Pons (tissue), 1 donor: ENCODE measurements around the gene KCNJ16.
"Not testable (repeated sequence)": the region's sequence is repeated elsewhere in the genome, so short reads cannot be mapped to it uniquely, and the experiment has no call there.

Experiments
- DNase-seq: peaks from one replicate; pipeline ENCODE4 v3.0.0-alpha.2; 2016; ENCODE audit warnings: low spot score

Gene KCNJ16

GRCh38 chr17:70074956-70075355 is at the start of gene KCNJ16:
TSS of gene KCNJ16 (plus strand) at chr17:70075225. CDS start at chr17:70132088, 56,863 bp downstream.
- DNase-seq = no peak

- DNase-seq = no peak
Measured at GRCh38 chr17:70028397-70028796, 46.6 kb upstream of the KCNJ16 start.

GRCh38 chr17:70028978-70029767 is 45.9 kb upstream of the KCNJ16 start:
- DNase-seq = no peak

- DNase-seq = no peak
Measured at GRCh38 chr17:70030371-70030770, 44.7 kb upstream of the KCNJ16 start.

- no peak for DNase-seq
Measured at GRCh38 chr17:70031341-70031740, 43.7 kb upstream of the KCNJ16 start.

- DNase-seq = no peak
Measured at GRCh38 chr17:70033165-70033564, 41.9 kb upstream of the KCNJ16 start.

GRCh38 chr17:70034158-70034557 is 40.9 kb upstream of the KCNJ16 start:
- DNase-seq = no peak

GRCh38 chr17:70037498-70037897 is 37.5 kb upstream of the KCNJ16 start:
- no peak for DNase-seq

- no peak for DNase-seq
Measured at GRCh38 chr17:70040336-70040735, 34.7 kb upstream of the KCNJ16 start.

- no peak for DNase-seq
Measured at GRCh38 chr17:70041061-70041460, 34.0 kb upstream of the KCNJ16 start.

GRCh38 chr17:70041540-70041939 is 33.5 kb upstream of the KCNJ16 start:
- DNase-seq = no peak

- not testable (repeated sequence) for DNase-seq
Measured at GRCh38 chr17:70045780-70046179, 29.2 kb upstream of the KCNJ16 start.

- DNase-seq = no peak
Measured at GRCh38 chr17:70047619-70048419, 27.2 kb upstream of the KCNJ16 start.

GRCh38 chr17:70049801-70050591 is 25.0 kb upstream of the KCNJ16 start:
- DNase-seq = no peak

GRCh38 chr17:70050931-70051330 is 24.1 kb upstream of the KCNJ16 start:
- DNase-seq = no peak

- no peak for DNase-seq
Measured at GRCh38 chr17:70053241-70054234, 21.5 kb upstream of the KCNJ16 start.

- no peak for DNase-seq
Measured at GRCh38 chr17:70055000-70055399, 20.0 kb upstream of the KCNJ16 start.

GRCh38 chr17:70059071-70059470 is 16.0 kb upstream of the KCNJ16 start:
- no peak for DNase-seq

- DNase-seq = no peak
Measured at GRCh38 chr17:70059649-70060048, 15.4 kb upstream of the KCNJ16 start.

- DNase-seq = no peak
Measured at GRCh38 chr17:70060415-70060814, 14.6 kb upstream of the KCNJ16 start.

- peak; percentile 81 for DNase-seq
Measured at GRCh38 chr17:70067134-70067533, 7.9 kb upstream of the KCNJ16 start.
